ENCODE measurements around the gene SPTBN1.

The SPTBN1 gene

GRCh38 chr2:54620948-54621347 is 164.8 kb downstream of the SPTBN1 start:
- no peaks in the 10 kb centered on the region for H3K9me3 ChIP-seq (ENCODE audit: control insufficient read depth, low read length)
- H3K36me3 ChIP-seq (ENCODE audit: control insufficient read depth, insufficient read depth, low read length), result peaks cover 80% of the 10 kb centered on the region
- H3K4me3 ChIP-seq (ENCODE audit: insufficient read depth, low read depth, low read length, poor library complexity, severe bottlenecking), result no peak overlapping the region
- H3K27ac ChIP-seq (ENCODE audit: insufficient read depth, low read length, poor library complexity, severe bottlenecking), result no peak overlapping the region
- DNase-seq, result no peak
- H3K4me1 ChIP-seq (ENCODE audit: control insufficient read depth, insufficient read depth, low read length, poor library complexity, severe bottlenecking), result peaks cover 4% of the 10 kb centered on the region
- no peaks in the 10 kb centered on the region for H3K27me3 ChIP-seq (replicated peaks; ENCODE audit: control insufficient read depth, insufficient read depth, low read length, poor library complexity, severe bottlenecking)

- peaks cover 88% of the 10 kb centered on the region for H3K36me3 ChIP-seq (ENCODE audit: control insufficient read depth, insufficient read depth, low read length)
- no peaks in the 10 kb centered on the region for H3K27me3 ChIP-seq (replicated peaks; ENCODE audit: control insufficient read depth, insufficient read depth, low read length, poor library complexity, severe bottlenecking)
- DNase-seq, result no peak
These were observed 168.5 kb downstream of the SPTBN1 start for GRCh38 chr2:54624591-54625071.

GRCh38 chr2:54626131-54626530 is 170.0 kb downstream of the SPTBN1 start:
- Histone ChIP-seq H3K27me3 (replicated peaks; ENCODE audit: control insufficient read depth, insufficient read depth, low read length, poor library complexity, severe bottlenecking) (no peaks in the 10 kb centered on the region), H3K9me3 (ENCODE audit: control insufficient read depth, low read length) (no peaks in the 10 kb centered on the region), H3K36me3 (ENCODE audit: control insufficient read depth, insufficient read depth, low read length) (peaks cover 94% of the 10 kb centered on the region), H3K4me3 (ENCODE audit: insufficient read depth, low read depth, low read length, poor library complexity, severe bottlenecking) (no peak overlapping the region), H3K27ac (ENCODE audit: insufficient read depth, low read length, poor library complexity, severe bottlenecking) (no peak overlapping the region), H3K4me1 (ENCODE audit: control insufficient read depth, insufficient read depth, low read length, poor library complexity, severe bottlenecking) (no peaks in the 10 kb centered on the region)
- no peak for DNase-seq

More at GRCh38 chr2:54624591-54625071, 168.5 kb downstream of the SPTBN1 start:
- no peak overlapping the region for H3K4me3 ChIP-seq (ENCODE audit: insufficient read depth, low read depth, low read length, poor library complexity, severe bottlenecking)
- no peaks in the 10 kb centered on the region for H3K4me1 ChIP-seq (ENCODE audit: control insufficient read depth, insufficient read depth, low read length, poor library complexity, severe bottlenecking)
- no peak overlapping the region for H3K27ac ChIP-seq (ENCODE audit: insufficient read depth, low read length, poor library complexity, severe bottlenecking)
- H3K9me3 ChIP-seq (ENCODE audit: control insufficient read depth, low read length), result no peaks in the 10 kb centered on the region

- DNase-seq, result no peak
- H3K36me3 ChIP-seq (ENCODE audit: control insufficient read depth, insufficient read depth, low read length), result peaks cover 95% of the 10 kb centered on the region
These were observed 170.8 kb downstream of the SPTBN1 start for GRCh38 chr2:54626884-54627283.

GRCh38 chr2:54627973-54628372 is 171.8 kb downstream of the SPTBN1 start:
- DNase-seq, result no peak
- H3K4me3 ChIP-seq (ENCODE audit: insufficient read depth, low read depth, low read length, poor library complexity, severe bottlenecking), result no peak overlapping the region
- peaks cover 95% of the 10 kb centered on the region for H3K36me3 ChIP-seq (ENCODE audit: control insufficient read depth, insufficient read depth, low read length)
- no peaks in the 10 kb centered on the region for H3K4me1 ChIP-seq (ENCODE audit: control insufficient read depth, insufficient read depth, low read length, poor library complexity, severe bottlenecking)
- no peaks in the 10 kb centered on the region for H3K9me3 ChIP-seq (ENCODE audit: control insufficient read depth, low read length)
- no peaks in the 10 kb centered on the region for H3K27me3 ChIP-seq (replicated peaks; ENCODE audit: control insufficient read depth, insufficient read depth, low read length, poor library complexity, severe bottlenecking)
- no peak overlapping the region for H3K27ac ChIP-seq (ENCODE audit: insufficient read depth, low read length, poor library complexity, severe bottlenecking)

More at GRCh38 chr2:54626884-54627283, 170.8 kb downstream of the SPTBN1 start:
- H3K27me3 ChIP-seq (replicated peaks; ENCODE audit: control insufficient read depth, insufficient read depth, low read length, poor library complexity, severe bottlenecking), result no peaks in the 10 kb centered on the region
- no peaks in the 10 kb centered on the region for H3K9me3 ChIP-seq (ENCODE audit: control insufficient read depth, low read length)
- no peak overlapping the region for H3K4me3 ChIP-seq (ENCODE audit: insufficient read depth, low read depth, low read length, poor library complexity, severe bottlenecking)
- H3K27ac ChIP-seq (ENCODE audit: insufficient read depth, low read length, poor library complexity, severe bottlenecking), result no peak overlapping the region
- H3K4me1 ChIP-seq (ENCODE audit: control insufficient read depth, insufficient read depth, low read length, poor library complexity, severe bottlenecking), result no peaks in the 10 kb centered on the region

GRCh38 chr2:54628418-54628817 is 172.3 kb downstream of the SPTBN1 start:
- Histone ChIP-seq H3K27ac (ENCODE audit: insufficient read depth, low read length, poor library complexity, severe bottlenecking) (no peak overlapping the region), H3K4me1 (ENCODE audit: control insufficient read depth, insufficient read depth, low read length, poor library complexity, severe bottlenecking) (no peaks in the 10 kb centered on the region), H3K9me3 (ENCODE audit: control insufficient read depth, low read length) (no peaks in the 10 kb centered on the region), H3K27me3 (replicated peaks; ENCODE audit: control insufficient read depth, insufficient read depth, low read length, poor library complexity, severe bottlenecking) (no peaks in the 10 kb centered on the region), H3K36me3 (ENCODE audit: control insufficient read depth, insufficient read depth, low read length) (peaks cover 93% of the 10 kb centered on the region), H3K4me3 (ENCODE audit: insufficient read depth, low read depth, low read length, poor library complexity, severe bottlenecking) (no peak overlapping the region)
- no peak for DNase-seq

- no peak overlapping the region for H3K4me3 ChIP-seq (ENCODE audit: insufficient read depth, low read depth, low read length, poor library complexity, severe bottlenecking)
- H3K27ac ChIP-seq (ENCODE audit: insufficient read depth, low read length, poor library complexity, severe bottlenecking), result no peak overlapping the region
- no peak for DNase-seq
- H3K36me3 ChIP-seq (ENCODE audit: control insufficient read depth, insufficient read depth, low read length), result peaks cover 91% of the 10 kb centered on the region
- no peaks in the 10 kb centered on the region for H3K27me3 ChIP-seq (replicated peaks; ENCODE audit: control insufficient read depth, insufficient read depth, low read length, poor library complexity, severe bottlenecking)
- no peaks in the 10 kb centered on the region for H3K4me1 ChIP-seq (ENCODE audit: control insufficient read depth, insufficient read depth, low read length, poor library complexity, severe bottlenecking)
- no peaks in the 10 kb centered on the region for H3K9me3 ChIP-seq (ENCODE audit: control insufficient read depth, low read length)
These were observed 172.8 kb downstream of the SPTBN1 start for GRCh38 chr2:54628957-54629356.

- H3K4me3 ChIP-seq (ENCODE audit: insufficient read depth, low read depth, low read length, poor library complexity, severe bottlenecking), result no peak overlapping the region
- H3K4me1 ChIP-seq (ENCODE audit: control insufficient read depth, insufficient read depth, low read length, poor library complexity, severe bottlenecking), result no peaks in the 10 kb centered on the region
- no peaks in the 10 kb centered on the region for H3K9me3 ChIP-seq (ENCODE audit: control insufficient read depth, low read length)
- no peak overlapping the region for H3K27ac ChIP-seq (ENCODE audit: insufficient read depth, low read length, poor library complexity, severe bottlenecking)
- H3K27me3 ChIP-seq (replicated peaks; ENCODE audit: control insufficient read depth, insufficient read depth, low read length, poor library complexity, severe bottlenecking), result no peaks in the 10 kb centered on the region
- no peak for DNase-seq
- peaks cover 87% of the 10 kb centered on the region for H3K36me3 ChIP-seq (ENCODE audit: control insufficient read depth, insufficient read depth, low read length)
These were observed 173.3 kb downstream of the SPTBN1 start for GRCh38 chr2:54629390-54629789.

GRCh38 chr2:54629914-54630857 is 174.1 kb downstream of the SPTBN1 start:
- H3K4me3 ChIP-seq (ENCODE audit: insufficient read depth, low read depth, low read length, poor library complexity, severe bottlenecking), result no peak overlapping the region
- H3K36me3 ChIP-seq (ENCODE audit: control insufficient read depth, insufficient read depth, low read length), result peaks cover 84% of the 10 kb centered on the region
- no peaks in the 10 kb centered on the region for H3K9me3 ChIP-seq (ENCODE audit: control insufficient read depth, low read length)
- DNase-seq, result no peak
- H3K27me3 ChIP-seq (replicated peaks; ENCODE audit: control insufficient read depth, insufficient read depth, low read length, poor library complexity, severe bottlenecking), result no peaks in the 10 kb centered on the region
- no peak overlapping the region for H3K27ac ChIP-seq (ENCODE audit: insufficient read depth, low read length, poor library complexity, severe bottlenecking)
- no peaks in the 10 kb centered on the region for H3K4me1 ChIP-seq (ENCODE audit: control insufficient read depth, insufficient read depth, low read length, poor library complexity, severe bottlenecking)

- H3K4me3 ChIP-seq (ENCODE audit: insufficient read depth, low read depth, low read length, poor library complexity, severe bottlenecking), result no peak overlapping the region
- H3K36me3 ChIP-seq (ENCODE audit: control insufficient read depth, insufficient read depth, low read length), result peaks cover 79% of the 10 kb centered on the region
- no peak overlapping the region for H3K27ac ChIP-seq (ENCODE audit: insufficient read depth, low read length, poor library complexity, severe bottlenecking)
- no peaks in the 10 kb centered on the region for H3K27me3 ChIP-seq (replicated peaks; ENCODE audit: control insufficient read depth, insufficient read depth, low read length, poor library complexity, severe bottlenecking)
- H3K4me1 ChIP-seq (ENCODE audit: control insufficient read depth, insufficient read depth, low read length, poor library complexity, severe bottlenecking), result no peaks in the 10 kb centered on the region
- no peaks in the 10 kb centered on the region for H3K9me3 ChIP-seq (ENCODE audit: control insufficient read depth, low read length)
- no peak for DNase-seq
These were observed 174.9 kb downstream of the SPTBN1 start for GRCh38 chr2:54630858-54631497.

Data from effector memory CD4-positive, alpha-beta T cell (primary cell).